Erythroblast (primary cell): ENCODE data around the gene PIWIL4.

Experiments
- GATA1 ChIP-seq: IDR thresholded peaks from 2 replicates; pipeline ENCODE4 v1.6.1; 2011; ENCODE audit warnings: low read depth, mild to moderate bottlenecking, control low read depth, low read length, moderate library complexity
- POLR2A ChIP-seq: IDR thresholded peaks from 2 replicates; pipeline ENCODE4 v1.6.1; 2011; ENCODE audit warnings: mild to moderate bottlenecking, low read length

GRCh38 chr11:94613120-94613519 is 46.0 kb downstream of the PIWIL4 start:
- no peak for TF ChIP-seq POLR2A
- TF ChIP-seq GATA1 = no peak
